Pancreas (tissue), 10 donors: ENCODE results near the gene TFPI2. TPM values are rescaled to one million over a fixed set of nuclear protein-coding genes. Genes with fewer than 3 reads are reported as not detected.
A peak's percentile ranks its signal among the peaks of the same experiment; 100 is the strongest.

Experiments used
- ATAC-seq, 4 donors: fragments of 200-7000 bp; cut with Tn5 transposase; one replicate each; pipeline versions ENCODE4 v1.8.0 to v1.9.1; 2020; ENCODE audit warnings: mild to moderate bottlenecking in 4 of 4, moderate library complexity in 4 of 4
- DNase-seq, 6 donors: peaks; one replicate each; pipeline ENCODE4 v3.0.0-alpha.2; 2020
- FAIRE-seq: peaks from 2 replicates; lab custom pipeline; 2012; peaks lifted over from hg19 to GRCh38; lab: Jason Lieb, UNC
- H3K27ac ChIP-seq, 4 donors: fragments of 200-600 bp; sonication (generic); 1 replicate in 3 of 4; 2 replicates in 1 of 4; pipeline versions ENCODE4 v1.5.0 to v1.8.0; 2020
- H3K27me3 ChIP-seq, 4 donors: fragments of 200-600 bp; one replicate each; pipeline ENCODE4 v1.8.0; 2021
- H3K36me3 ChIP-seq, 3 donors: fragments of 200-600 bp; sonication (generic) in 1 of 3; one replicate each; pipeline versions ENCODE4 v1.5.0 to v1.8.0; 2020 to 2021
- H3K4me1 ChIP-seq, 3 donors: fragments of 200-600 bp; one replicate each; pipeline ENCODE4 v1.8.0; 2021
- H3K4me3 ChIP-seq, 4 donors: fragments of 200-600 bp; sonication (generic) in 2 of 4; one replicate each; pipeline versions ENCODE4 v1.5.0 to v1.8.0; 2020 to 2021
- H3K9me3 ChIP-seq, 4 donors: fragments of 200-600 bp; one replicate each; pipeline ENCODE4 v1.8.0; 2021
- WGBS, 2 donors: extraction: QIAGEN DNeasy Blood & Tissue Kit; methylation state at CpG; one replicate each; pipeline ENCODE4 v1.1.7; 2013; 5-methylcytosine and 5-hydroxymethylcytosine counted together
- intact Hi-C, 3 donors: fragments of 100-400 bp; cut with DNase I; formaldehyde crosslinking; loops; one replicate each; pipeline versions ENCODE4 v1.11.1 to v1.14.2; 2022
- polyA plus RNA-seq, 2 donors: library from polyadenylated mRNA; stranded (reverse); fragments of 200-250 nt; gene quantifications; one replicate each; pipeline ENCODE4 v1.2.3, GENCODE V29; 2013
- total RNA-seq, 6 donors: library from RNA; stranded (reverse); fragmentation: NEBNext Ultra II Directional in 4 of 6; extraction: Animal tissue kit (Norgen Biotek cat#: 25700) in 4 of 6; gene quantifications; one replicate each; pipeline versions ENCODE4 v1.2.1 to v1.2.4, GENCODE V29; 2021 to 2023
- TF ChIP-seq, protein P1 (sequence below), 4 donors: fragments of 200-600 bp; sonication (generic) in 3 of 4; IDR thresholded peaks; one replicate each; pipeline versions ENCODE4 v1.5.0 to v1.8.0; 2021; ENCODE audit warnings: antibody characterized with exemption in 4 of 4
- donor health status: healthy with polysubstance abuse.
- donor health status: DM: no; HTN: no; CAD: no; lungs with moderate emphysema.
- donor health status: DM: no; HTN: no; CAD: no.
- donor health status: control.
- donor health status: control.
- donor health status: Bipolar disorder and iron deficiency.
- donor health status: DM: yes; HTN: yes; CAD: no.
- donor health status: DM: no; HTN: no; CAD: no.
- donor health status: DM: no; HTN: no; CAD: no.
- donor health status: DM: yes; HTN: yes; CAD: no.

TFPI2 gene
- total and polyA plus RNA-seq, 8 donors, result 11.8 to 49.2 (median 19.5) TPM

GRCh38 chr7:93894426-93894825 is 3.9 kb upstream of the TFPI2 start:
- ATAC-seq (no peak), FAIRE-seq (no peak), DNase-seq (no peak)
- Histone ChIP-seq H3K4me3 (no peak overlapping the region), H3K9me3 (no peaks in the 10 kb centered on the region), H3K27me3 (no peaks in the 10 kb centered on the region), H3K36me3 (no peaks in the 10 kb centered on the region), H3K27ac (no peak overlapping the region), H3K4me1 (peaks cover 6 to 26% (median 17%) of the 10 kb centered on the region in 3 donors)
- intact Hi-C loops, result no loop called here
- WGBS, 2 donors, result 84 to 93% methylated on average over 1 of the region's 1 CpG
- TF ChIP-seq, protein P1, sequence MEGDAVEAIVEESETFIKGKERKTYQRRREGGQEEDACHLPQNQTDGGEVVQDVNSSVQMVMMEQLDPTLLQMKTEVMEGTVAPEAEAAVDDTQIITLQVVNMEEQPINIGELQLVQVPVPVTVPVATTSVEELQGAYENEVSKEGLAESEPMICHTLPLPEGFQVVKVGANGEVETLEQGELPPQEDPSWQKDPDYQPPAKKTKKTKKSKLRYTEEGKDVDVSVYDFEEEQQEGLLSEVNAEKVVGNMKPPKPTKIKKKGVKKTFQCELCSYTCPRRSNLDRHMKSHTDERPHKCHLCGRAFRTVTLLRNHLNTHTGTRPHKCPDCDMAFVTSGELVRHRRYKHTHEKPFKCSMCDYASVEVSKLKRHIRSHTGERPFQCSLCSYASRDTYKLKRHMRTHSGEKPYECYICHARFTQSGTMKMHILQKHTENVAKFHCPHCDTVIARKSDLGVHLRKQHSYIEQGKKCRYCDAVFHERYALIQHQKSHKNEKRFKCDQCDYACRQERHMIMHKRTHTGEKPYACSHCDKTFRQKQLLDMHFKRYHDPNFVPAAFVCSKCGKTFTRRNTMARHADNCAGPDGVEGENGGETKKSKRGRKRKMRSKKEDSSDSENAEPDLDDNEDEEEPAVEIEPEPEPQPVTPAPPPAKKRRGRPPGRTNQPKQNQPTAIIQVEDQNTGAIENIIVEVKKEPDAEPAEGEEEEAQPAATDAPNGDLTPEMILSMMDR (IDR thresholded peaks at IDR 0.05), result no peak

DNA sequence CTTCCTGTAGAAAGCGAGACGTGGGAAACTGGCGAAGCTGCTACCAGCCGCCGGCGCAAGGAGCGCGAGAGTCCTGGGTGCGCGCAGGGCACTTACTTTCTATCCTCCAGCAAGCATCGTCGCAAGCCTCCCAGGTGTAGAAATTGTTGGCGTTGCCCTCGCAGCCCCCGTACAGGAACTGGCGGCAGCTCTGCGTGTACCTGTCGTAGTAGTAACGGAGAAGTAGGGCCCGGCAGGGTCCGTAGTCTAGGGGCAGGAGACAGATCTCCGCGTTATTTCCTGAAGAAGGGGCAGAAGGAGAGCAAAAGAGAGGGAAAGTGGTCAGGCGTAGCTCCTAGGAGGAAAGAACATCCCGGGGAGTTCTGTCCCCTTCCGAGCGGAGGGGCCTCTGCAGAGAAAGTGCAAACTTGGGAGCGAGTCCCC is 501 bp downstream of the TFPI2 start:
- Histone ChIP-seq H3K27me3 (no peaks in the 10 kb centered on the region), H3K36me3 (no peaks in the 10 kb centered on the region), H3K9me3 (no peaks in the 10 kb centered on the region), H3K27ac (peak overlapping the region; percentile 18 to 79 (median 70)), H3K4me3 (peak overlapping the region; percentile 8 to 54 (median 38)), H3K4me1 (peaks cover 0 to under 1% (median 0%) of the 10 kb centered on the region in 3 donors)
- peak; percentile 5 to 70 (median 33) for DNase-seq
- ATAC-seq, result peak; percentile 64 to 79 (median 78)
- no peak for FAIRE-seq
- TF ChIP-seq, protein P1 (IDR thresholded peaks at IDR 0.05), result no peak
- WGBS, 2 donors, result 0 to 1% methylated on average over 28 of the region's 28 CpGs
- intact Hi-C loops, result no loop called here

DNA sequence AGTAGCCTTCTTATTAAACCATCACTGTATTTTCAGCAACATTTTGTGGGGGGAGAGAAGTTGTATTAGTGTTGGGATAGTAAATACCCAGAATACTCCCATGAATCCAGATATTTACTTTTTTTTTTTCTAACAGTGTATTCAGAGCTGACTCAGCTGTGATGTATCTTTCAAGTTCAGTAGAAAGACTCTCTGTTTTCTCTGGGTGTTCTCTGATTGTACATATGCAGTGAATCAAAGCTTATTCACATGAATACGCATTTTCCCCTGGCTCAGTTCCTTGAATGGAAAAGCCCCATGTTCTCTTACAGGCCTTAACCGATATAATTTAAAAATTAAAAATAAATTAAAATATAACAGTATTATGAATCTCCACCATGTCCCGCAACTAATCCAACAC is 1.3 kb downstream of the TFPI2 start:
- no peak overlapping the region for H3K27ac ChIP-seq
- no peaks in the 10 kb centered on the region for H3K36me3 ChIP-seq
- no peaks in the 10 kb centered on the region for H3K4me1 ChIP-seq
- no peak for FAIRE-seq
- no peak for DNase-seq
- peak overlapping the region in 3 of 4 donors; percentile 36 to 54 (median 40) for H3K4me3 ChIP-seq
- 79 to 89% methylated on average over 3 of the region's 3 CpGs for WGBS, 2 donors
- intact Hi-C loops, result no loop called here
- no peaks in the 10 kb centered on the region for H3K9me3 ChIP-seq
- TF ChIP-seq, protein P1 (IDR thresholded peaks at IDR 0.05), result no peak
- no peak for ATAC-seq
- no peaks in the 10 kb centered on the region for H3K27me3 ChIP-seq

GRCh38 chr7:93884541-93884940 is 6.0 kb downstream of the TFPI2 start:
- Histone ChIP-seq H3K4me1 (no peaks in the 10 kb centered on the region), H3K27ac (no peak overlapping the region), H3K27me3 (no peaks in the 10 kb centered on the region), H3K36me3 (no peaks in the 10 kb centered on the region), H3K4me3 (no peak overlapping the region), H3K9me3 (no peaks in the 10 kb centered on the region)
- FAIRE-seq, result no peak
- 62 to 80% methylated on average over 1 of the region's 1 CpG for WGBS, 2 donors
- TF ChIP-seq, protein P1 (IDR thresholded peaks at IDR 0.05), result no peak
- DNase-seq, result no peak
- intact Hi-C loops, result no loop called here
- ATAC-seq, result no peak

DNA sequence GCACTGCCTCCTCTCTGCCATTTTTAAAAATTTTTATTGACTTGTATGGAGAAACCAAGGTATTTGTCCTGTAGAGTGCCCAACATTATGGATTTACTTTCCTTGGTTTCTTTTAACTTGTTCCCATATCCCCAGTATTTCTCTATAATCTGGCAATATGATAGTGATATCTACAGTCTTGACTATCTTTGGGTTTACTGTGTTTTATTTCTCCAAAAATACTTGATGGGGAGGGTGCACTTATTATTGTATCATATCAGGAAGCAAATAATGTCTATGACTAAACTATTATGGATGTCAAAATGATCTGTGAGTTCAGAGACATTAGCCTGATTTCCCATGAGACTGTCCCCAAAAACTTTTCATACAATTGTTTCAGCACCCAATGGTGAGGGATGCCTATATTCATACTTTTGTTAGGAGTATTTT is 6.6 kb downstream of the TFPI2 start:
- no peak for FAIRE-seq
- Histone ChIP-seq H3K9me3 (no peaks in the 10 kb centered on the region), H3K27me3 (no peaks in the 10 kb centered on the region), H3K36me3 (no peaks in the 10 kb centered on the region), H3K4me1 (no peaks in the 10 kb centered on the region), H3K27ac (no peak overlapping the region), H3K4me3 (no peak overlapping the region)
- no peak for DNase-seq
- intact Hi-C loops, result no loop called here
- TF ChIP-seq, protein P1 (IDR thresholded peaks at IDR 0.05), result no peak
- ATAC-seq, result no peak
